NCI-H774 (cell line): ENCODE results near the gene KCNIP4.

ENCODE experiments used
- DNase-seq: peaks from one replicate; lab custom pipeline; 2025; lab: John Stamatoyannopoulos, UW

Gene KCNIP4

GRCh38 chr4:21457086-21457840 lies 491.3 kb downstream of the KCNIP4 start:
- no peak for DNase-seq

- no peak for DNase-seq
These were observed 493.7 kb downstream of the KCNIP4 start for GRCh38 chr4:21454831-21455230.

DNA sequence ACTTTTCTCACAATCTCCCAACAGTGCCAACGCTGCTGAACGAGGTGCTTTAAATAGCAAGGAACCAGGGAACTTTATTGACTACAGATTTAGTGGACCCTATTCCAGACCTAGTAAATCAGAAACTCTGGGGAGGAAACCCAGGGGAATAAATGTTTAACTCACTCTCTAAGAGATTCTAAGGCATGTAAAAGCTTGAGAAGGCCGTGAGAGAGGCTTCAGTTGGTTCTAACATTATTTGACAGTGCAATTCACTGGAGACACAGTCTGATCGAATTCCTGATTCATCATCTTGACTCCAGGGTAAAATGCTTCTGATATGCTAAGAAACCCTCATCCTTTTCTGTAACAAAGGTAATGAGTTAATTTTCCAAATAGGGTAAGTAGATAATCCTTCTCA lies 494.4 kb downstream of the KCNIP4 start:
- DNase-seq, result no peak

- DNase-seq, result no peak
These were observed 495.6 kb downstream of the KCNIP4 start for GRCh38 chr4:21452931-21453330.

GRCh38 chr4:21451032-21451431 lies 497.5 kb downstream of the KCNIP4 start:
- no peak for DNase-seq

DNA sequence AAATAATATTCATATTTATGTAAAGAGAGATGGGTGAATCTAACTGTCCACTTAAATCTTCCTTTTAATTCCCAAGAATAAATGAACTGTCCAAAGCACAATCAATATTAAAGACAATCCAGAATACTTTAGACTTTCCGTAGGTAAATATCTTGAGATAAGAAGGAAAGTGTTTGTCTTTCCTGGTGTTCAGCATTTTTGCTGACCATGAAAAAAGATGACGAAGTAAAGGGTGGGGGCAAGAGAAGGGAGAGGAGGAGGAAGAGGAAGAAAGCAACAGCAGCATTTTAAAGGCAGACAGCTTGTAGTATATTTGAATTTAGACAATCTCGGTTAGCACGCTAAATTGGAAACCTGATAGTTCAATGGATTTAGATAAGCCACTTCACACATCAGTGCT lies 498.2 kb downstream of the KCNIP4 start:
- DNase-seq, result no peak

DNA sequence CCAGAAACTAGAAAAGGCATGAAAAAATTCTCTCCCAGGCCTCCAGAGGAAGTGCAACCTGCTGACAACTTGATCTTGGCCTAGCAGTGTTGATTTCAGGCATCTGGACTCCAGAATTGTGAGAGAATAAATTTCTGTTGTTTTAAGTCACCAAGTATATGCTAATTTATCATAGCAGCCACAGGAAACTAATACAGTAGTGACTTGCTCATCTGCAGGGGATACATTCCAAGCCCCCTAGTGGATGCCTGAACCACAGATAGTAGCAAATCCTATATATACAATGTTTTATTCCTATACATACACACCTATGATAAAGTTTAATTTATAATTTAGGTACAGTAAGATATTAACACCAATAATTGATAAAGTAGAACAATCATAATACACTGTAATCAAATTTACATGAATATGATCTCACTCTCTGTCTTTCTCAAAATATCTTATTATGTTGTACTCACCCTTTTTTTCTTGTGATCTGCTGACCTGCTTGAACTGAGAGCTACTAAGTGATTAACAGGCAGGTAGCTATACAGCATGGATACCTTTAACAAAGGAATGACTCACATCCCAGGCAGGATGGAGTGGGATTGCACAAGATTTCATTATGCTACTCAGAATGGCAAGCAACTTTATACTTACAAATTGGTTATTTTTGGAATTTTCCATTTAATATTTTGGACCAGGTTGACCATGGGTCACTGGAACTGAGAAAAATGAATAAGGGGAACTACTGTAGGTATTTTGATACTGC lies 501.1 kb downstream of the KCNIP4 start:
- peak; percentile 3 for DNase-seq

DNA sequence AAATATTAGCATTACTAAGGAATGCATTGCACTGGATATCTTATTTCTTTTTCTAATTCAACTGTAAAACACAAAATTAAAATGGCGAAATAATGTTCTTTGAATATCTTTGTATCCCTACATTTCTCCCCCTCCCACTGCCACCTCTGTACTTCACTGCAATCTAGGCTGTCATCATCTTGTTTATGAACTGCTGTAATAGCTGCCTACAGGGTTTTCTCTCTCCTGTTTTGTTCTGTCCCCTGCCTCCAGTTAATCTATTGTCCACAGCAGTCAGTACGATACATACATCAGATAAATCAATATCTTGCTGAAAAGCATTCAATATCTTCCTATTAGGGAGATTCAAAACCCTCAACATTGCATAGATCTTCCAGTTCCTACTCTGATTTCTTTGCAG lies 528.4 kb downstream of the KCNIP4 start:
- DNase-seq, result no peak

- DNase-seq, result peak; percentile 33
These were observed 532.8 kb downstream of the KCNIP4 start for GRCh38 chr4:21415728-21416127.

DNA sequence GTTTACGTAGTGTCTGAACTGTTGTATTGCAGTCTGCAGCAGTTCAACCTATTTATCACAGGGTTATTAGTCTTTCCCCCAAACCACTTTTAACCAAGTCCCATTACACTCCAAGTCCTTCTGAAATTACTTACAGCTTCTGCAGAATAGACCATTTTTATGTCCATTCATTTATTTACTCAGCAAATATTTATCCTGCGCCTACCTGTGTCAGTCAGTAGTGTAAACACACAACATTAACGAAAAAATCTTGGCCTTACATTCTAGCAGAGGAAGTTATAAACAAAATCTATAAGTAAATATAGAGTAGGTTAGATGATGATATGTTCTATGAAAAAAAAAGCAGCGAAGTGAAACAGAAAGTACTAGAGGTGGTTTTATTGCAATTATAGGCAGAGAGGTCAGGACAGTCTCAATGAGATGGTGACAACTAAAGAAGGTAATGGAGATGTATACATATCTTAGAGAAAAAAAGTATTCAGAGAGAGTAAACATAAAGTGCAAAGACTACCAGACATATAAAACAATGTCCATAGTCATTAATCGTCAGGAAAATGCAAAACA lies 534.7 kb downstream of the KCNIP4 start:
- DNase-seq, result peak; percentile 61

DNA sequence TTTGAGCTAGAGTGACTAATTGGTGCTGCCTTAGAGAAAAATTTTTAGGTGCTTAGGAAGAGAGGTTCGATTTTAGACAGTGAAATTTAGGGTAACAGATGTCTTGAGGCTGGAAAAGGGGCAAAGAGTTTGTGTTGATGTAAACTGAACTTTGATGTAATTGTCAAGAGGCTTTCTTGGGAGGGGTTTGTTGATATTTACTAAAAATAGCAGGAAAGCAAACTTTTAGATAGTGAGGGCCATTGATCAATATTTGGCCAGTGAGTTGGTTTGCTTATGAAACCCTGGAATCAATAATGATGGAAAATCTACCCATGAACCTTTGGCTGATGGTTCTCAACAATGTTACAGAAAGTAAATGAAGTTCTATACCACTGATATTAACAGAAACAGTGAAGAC lies 537.5 kb downstream of the KCNIP4 start:
- no peak for DNase-seq

DNA sequence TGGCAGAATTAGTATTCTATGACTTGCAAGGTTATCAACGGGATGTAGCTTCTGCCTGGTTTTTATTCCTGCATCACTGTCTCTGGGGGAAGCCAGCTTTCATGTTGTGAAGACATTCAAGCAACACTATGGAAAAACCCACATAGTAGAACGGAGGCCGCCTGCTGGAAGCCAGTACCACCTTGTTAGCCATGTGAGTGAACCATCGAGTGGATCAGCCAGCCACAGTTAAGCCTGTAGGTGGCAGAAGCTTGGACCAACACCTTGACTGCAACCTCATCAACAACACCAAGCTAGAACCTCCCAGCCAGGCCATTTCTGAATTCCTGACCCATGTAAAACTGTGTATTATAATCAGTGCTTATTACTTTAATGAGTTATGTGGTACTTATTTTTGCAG lies 538.2 kb downstream of the KCNIP4 start:
- no peak for DNase-seq

DNA sequence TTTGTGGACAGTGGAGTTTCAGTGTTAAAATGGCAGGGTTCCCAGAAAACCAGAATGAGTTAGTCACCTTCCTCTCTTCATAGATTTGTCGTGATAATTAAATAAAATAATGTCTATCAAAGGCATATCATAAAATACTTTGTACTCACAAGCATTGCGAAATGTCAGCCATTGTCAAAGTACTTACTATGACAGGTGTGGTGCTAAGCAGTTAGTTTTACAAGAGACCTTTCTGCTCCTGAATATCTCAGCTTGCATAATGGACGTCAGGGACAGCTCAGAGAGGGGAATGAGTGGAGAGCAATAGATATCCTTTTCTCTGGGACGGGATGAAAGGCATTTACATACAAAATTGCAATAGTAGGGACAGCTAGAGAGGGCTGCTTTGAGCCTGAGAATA lies 560.9 kb downstream of the KCNIP4 start:
- DNase-seq, result no peak

- DNase-seq, result no peak
These were observed 562.3 kb downstream of the KCNIP4 start for GRCh38 chr4:21386166-21386780.

GRCh38 chr4:21385706-21386105 lies 562.9 kb downstream of the KCNIP4 start:
- DNase-seq, result no peak

GRCh38 chr4:21384609-21385008 lies 564.0 kb downstream of the KCNIP4 start:
- no peak for DNase-seq

- peak; percentile 4 for DNase-seq
These were observed 567.7 kb downstream of the KCNIP4 start for GRCh38 chr4:21380861-21381260.

DNA sequence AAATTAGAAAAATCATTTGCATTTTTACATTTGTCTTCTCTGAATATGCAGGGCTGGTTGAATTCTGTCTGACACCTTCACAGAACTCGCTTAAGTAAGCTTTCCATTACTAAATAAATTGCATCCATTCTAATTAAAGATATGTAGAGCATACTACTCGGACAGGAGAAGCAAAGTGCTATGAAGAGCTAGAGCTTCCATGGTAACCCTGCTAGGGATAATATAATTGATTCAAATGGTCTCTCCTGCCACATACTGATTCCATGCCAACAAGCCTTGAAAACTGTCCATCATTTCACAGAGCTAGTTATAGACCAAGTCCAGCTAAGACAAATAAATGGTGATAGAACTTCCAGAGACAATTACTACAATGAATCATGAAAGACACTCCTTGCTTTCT lies 571.5 kb downstream of the KCNIP4 start:
- no peak for DNase-seq

- no peak for DNase-seq
These were observed 572.4 kb downstream of the KCNIP4 start for GRCh38 chr4:21376176-21376575.

DNA sequence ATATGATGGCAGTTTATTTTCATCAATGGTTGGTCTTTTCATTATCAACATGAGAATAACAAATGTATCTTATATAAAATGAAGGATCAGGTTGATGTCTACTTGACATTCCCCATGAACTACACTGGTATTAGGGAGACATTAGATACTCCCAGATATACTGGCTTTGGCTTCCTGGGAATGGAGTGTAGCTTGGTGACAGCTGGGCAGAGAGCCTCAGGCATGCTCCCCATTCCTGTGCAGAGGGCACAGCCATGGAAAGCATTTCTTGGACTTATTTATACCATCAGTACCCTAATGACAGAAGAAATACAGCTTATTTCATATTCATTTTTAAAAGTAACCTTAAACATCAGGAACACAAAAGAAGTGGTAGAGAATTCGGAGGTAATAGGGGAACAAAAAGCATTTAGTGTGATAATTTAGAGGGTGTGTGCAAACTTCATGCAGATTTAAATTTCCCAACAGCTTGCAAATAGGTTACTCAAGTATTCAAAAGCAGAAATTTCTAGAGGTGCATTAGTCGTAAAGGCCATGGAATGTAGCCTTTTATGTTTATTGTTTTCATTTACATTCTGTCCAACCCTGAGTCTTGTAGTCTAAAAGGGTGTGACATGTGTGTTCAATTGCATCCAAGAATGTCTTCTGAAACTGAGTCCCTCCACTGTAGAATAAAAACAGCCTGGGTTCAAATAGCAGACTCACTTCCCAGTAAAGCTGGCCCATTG lies 573.8 kb downstream of the KCNIP4 start:
- no peak for DNase-seq

DNA sequence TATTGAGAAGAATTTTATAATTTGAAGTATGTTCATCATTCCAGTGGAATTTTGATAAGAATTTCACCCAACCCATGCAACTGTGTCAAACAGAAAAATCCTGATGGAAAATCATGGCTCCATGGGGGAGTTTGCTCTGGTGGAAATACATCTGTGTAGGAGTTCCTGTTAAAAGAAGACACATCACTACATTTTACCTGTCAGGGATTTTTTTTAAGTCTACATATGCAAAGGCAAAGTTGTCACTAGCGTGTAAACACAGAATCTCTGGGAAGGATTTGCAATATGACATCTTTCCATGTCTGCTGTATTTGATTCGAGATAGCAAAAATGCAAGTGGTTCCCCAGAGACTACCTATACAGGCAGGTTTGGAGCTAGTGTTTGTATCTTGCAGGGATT lies 581.0 kb downstream of the KCNIP4 start:
- no peak for DNase-seq

DNA sequence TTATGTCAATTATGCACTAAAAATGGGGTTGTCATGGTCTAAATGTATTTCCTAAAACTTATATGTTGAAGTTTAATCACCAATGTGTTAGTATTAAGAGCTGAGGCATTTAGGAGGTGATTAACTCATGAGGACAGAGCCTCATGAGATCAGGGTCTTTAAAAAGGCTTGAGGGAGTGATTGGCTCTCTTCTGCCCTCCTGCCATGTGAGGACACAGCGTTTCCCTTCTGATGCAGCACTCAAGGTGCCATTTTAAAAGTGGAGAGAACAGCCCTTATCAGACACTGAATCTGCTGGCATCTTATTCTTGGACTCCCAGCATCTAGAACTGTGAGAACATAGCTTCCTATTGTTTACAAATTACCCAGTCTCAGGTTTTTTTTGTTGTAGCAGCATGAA lies 581.7 kb downstream of the KCNIP4 start:
- no peak for DNase-seq
